Common myeloid progenitor, CD34-positive (primary cell): ENCODE data around the gene SMYD1.

Experiments used
- CTCF ChIA-PET: fragments of 350-600 bp; sonication (Branson Sonifier 250); formaldehyde crosslinking; loops from one replicate; lab custom pipeline; 2021; ENCODE audit warnings: antibody characterized with exemption; lab: Charles Lee
- POLR2A ChIA-PET: fragments of 350-600 bp; sonication (Branson Sonifier 250); formaldehyde crosslinking; loops from one replicate; lab custom pipeline; 2021; ENCODE audit warnings: antibody characterized with exemption; lab: Charles Lee
- DNase-seq, 3 donors: peaks; one replicate each; pipeline versions ENCODE4 v3.0.0 to v3.0.0-alpha.2; 2013
- H3K27ac ChIP-seq, 2 experiments: 1 replicate in 1 of 2; 2 replicates in 1 of 2; pipeline ENCODE4 v1.7.0; 2013; ENCODE audit warnings: inconsistent platforms in 2 of 2, low read length in 2 of 2, mild to moderate bottlenecking in 2 of 2, low read depth in 1 of 2, moderate library complexity in 1 of 2; ENCODE audit not compliant: severe bottlenecking in 2 of 2, insufficient read depth in 1 of 2, poor library complexity in 1 of 2
- H3K27me3 ChIP-seq, 5 experiments: replicated peaks in 2 of 5; 1 replicate in 3 of 5; 2 replicates in 2 of 5; pipeline versions ENCODE4 v1.6.1 to v1.7.0; 2013; ENCODE audit warnings: low read length in 4 of 5, mild to moderate bottlenecking in 2 of 5, moderate library complexity in 2 of 5, inconsistent platforms in 1 of 5; ENCODE audit not compliant: insufficient read depth in 5 of 5, control insufficient read depth in 4 of 5
- H3K36me3 ChIP-seq, 4 experiments: 1 replicate in 2 of 4; 2 replicates in 2 of 4; pipeline versions ENCODE4 v1.6.1 to v1.7.0; 2013; ENCODE audit warnings: low read length in 3 of 4, control low read depth in 1 of 4, mild to moderate bottlenecking in 1 of 4; ENCODE audit not compliant: control insufficient read depth in 4 of 4, insufficient read depth in 4 of 4
- H3K4me1 ChIP-seq, 4 experiments: 1 replicate in 3 of 4; 2 replicates in 1 of 4; pipeline versions ENCODE4 v1.6.1 to v1.7.1; 2013; ENCODE audit warnings: low read length in 3 of 4, mild to moderate bottlenecking in 3 of 4, control low read depth in 1 of 4, inconsistent platforms in 1 of 4, moderate library complexity in 1 of 4; ENCODE audit not compliant: control insufficient read depth in 4 of 4, insufficient read depth in 4 of 4; ENCODE audit errors: control extremely low read depth in 1 of 4
- H3K4me3 ChIP-seq, 7 experiments: 1 replicate in 4 of 7; 2 replicates in 3 of 7; pipeline versions ENCODE4 v1.5.1 to v1.7.0; 2013; ENCODE audit warnings: mild to moderate bottlenecking in 7 of 7, low read length in 6 of 7, moderate library complexity in 6 of 7, inconsistent platforms in 2 of 7, low read depth in 2 of 7, control low read depth in 1 of 7; ENCODE audit not compliant: insufficient read depth in 4 of 7, control insufficient read depth in 1 of 7; ENCODE audit errors: extremely low read depth in 1 of 7
- H3K9me3 ChIP-seq, 5 experiments: 1 replicate in 4 of 5; 2 replicates in 1 of 5; pipeline versions ENCODE4 v1.6.1 to v1.7.1; 2013; ENCODE audit warnings: low read length in 4 of 5, mild to moderate bottlenecking in 2 of 5, inconsistent platforms in 1 of 5, low read depth in 1 of 5, moderate library complexity in 1 of 5; ENCODE audit not compliant: control insufficient read depth in 4 of 5, insufficient read depth in 2 of 5; ENCODE audit errors: control extremely low read depth in 1 of 5
- WGBS: methylation state at CpG from one replicate; pipeline ENCODE4 v1.1.5; 2013; ENCODE audit not compliant: insufficient coverage; 5-methylcytosine and 5-hydroxymethylcytosine counted together

Gene SMYD1

DNA sequence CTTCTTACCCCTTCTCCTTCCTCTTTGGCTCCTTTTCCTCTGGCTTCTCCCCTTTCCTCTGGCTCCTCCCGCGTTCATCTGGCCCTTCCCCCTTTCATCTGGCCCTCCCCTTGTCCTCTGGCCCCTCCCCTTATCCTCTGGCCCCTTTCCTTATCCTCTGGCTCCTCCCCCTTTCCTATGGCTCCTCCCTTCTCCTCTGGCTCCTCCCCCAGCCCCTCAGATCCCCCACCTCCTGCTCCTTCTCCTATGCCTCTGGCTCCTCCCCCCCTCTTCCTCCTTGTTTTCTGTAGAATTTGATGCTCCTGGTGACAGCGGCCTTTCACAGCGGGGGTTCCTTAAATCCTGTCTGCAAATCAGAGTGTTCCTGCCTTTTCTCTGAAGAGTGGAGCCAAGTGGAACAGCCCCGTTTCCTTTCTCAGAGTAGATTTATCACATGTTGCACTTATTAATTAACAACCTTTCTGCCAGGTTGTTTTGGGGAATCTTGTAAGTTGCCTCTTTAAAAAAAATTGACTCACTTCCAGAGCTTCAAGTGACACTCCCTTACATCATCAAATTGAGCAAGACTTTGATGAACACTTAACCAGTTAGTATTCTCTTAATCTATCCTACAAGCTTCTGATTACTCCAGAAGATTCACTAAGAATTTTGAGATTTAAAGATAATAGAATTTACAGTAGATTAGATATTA, 32.3 kb downstream of the SMYD1 start:
- WGBS: 77% methylated on average over 4 of the region's 5 CpGs
- Histone ChIP-seq H3K27me3 (no peaks in the 10 kb centered on the region), H3K36me3 (no peaks in the 10 kb centered on the region), H3K9me3 (no peaks in the 10 kb centered on the region), H3K4me3 (no peak overlapping the region), H3K27ac (no peak overlapping the region), H3K4me1 (no peaks in the 10 kb centered on the region)
- DNase-seq: peak in 1 of 3 donors; percentile 4
- POLR2A ChIA-PET: no interaction called here
- CTCF ChIA-PET: interaction anchor here (1.1 to 1.5 kb wide), 3 partner anchors 8 to 111 kb away, joined by 3 to 4 read pairs (median 4); no protein-coding TSS in a partner anchor

DNA sequence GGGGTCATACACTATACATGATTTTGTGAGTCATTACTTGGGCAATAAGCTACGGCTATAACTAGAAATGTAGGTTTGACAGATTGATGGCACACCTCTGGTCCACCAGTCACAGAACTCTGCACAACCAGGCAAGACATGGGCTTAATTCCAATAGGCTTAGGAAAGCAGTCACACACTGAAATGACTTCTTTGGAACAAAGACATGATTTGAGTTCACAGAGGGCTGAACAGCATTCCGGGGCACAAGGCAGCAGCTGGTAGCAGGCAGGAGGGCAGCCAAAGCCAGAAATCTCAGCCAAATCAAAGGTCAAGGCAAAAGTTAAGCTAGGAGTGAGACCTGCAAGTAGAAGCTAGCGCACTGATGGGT, 32.8 kb downstream of the SMYD1 start:
- WGBS: 97% methylated on average over 2 of the region's 3 CpGs
- ChIA-PET CTCF (interaction anchor here (1.1 to 1.5 kb wide), 3 partner anchors 9 to 110 kb away, joined by 3 to 4 read pairs (median 4); no protein-coding TSS in a partner anchor), POLR2A (no interaction called here)
- no peak for DNase-seq
- H3K4me1 ChIP-seq: no peaks in the 10 kb centered on the region
- H3K4me3 ChIP-seq: no peak overlapping the region
- H3K27ac ChIP-seq: no peak overlapping the region
- no peaks in the 10 kb centered on the region for H3K9me3 ChIP-seq
- H3K36me3 ChIP-seq: no peaks in the 10 kb centered on the region
- no peaks in the 10 kb centered on the region for H3K27me3 ChIP-seq

DNA sequence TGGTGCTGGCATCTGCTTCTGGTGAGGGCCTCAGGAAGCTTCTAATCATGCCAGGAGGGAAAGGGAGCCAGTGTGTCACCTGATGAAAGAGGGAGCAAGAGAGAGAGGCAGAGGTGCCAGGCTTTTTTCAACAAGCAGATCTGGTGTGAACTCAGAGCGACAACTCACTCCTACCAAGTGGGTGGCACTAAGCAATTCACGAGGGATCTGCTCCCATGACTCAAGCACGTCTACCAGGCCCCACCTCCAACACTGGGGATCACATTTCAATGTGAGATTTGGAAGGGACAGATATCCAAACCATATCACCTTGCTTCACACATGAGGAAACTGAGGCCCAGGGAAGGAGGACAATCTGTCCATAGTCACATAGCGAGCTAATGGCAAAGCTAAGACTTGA, 41.2 kb downstream of the SMYD1 start:
- no peak for DNase-seq
- ChIA-PET POLR2A (no interaction called here), CTCF (no interaction called here)
- H3K9me3 ChIP-seq: peaks cover 0 to 2% (median 0%) of the 10 kb centered on the region in 5 experiments
- H3K36me3 ChIP-seq: no peaks in the 10 kb centered on the region
- peaks cover 0 to 2% (median 0%) of the 10 kb centered on the region in 5 experiments for H3K27me3 ChIP-seq
- WGBS: 100% methylated on average over 1 of the region's 4 CpGs
- no peak overlapping the region for H3K4me3 ChIP-seq
- no peaks in the 10 kb centered on the region for H3K4me1 ChIP-seq
- no peak overlapping the region for H3K27ac ChIP-seq

DNA sequence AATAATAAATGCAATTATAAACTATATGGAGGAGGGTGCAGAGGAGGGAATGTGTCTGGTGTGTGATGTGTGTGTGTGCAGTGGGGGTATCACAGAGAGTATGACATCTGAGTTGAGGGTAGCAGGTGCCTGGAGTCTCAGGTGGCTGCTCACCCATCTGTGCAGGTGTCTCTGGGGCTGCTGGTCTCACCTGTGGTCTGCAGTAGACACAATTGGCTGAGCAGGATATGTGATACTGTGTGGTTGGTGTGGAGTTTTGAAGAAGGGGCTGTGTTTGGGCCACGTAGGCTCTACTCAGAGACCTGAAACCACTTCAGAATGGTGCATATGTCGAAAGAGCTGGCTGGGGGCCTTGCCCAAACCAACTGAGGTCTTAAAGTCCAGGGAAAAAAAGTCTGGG, 43.2 kb downstream of the SMYD1 start:
- POLR2A ChIA-PET: no interaction called here
- no peak overlapping the region for H3K4me3 ChIP-seq
- H3K27ac ChIP-seq: no peak overlapping the region
- H3K36me3 ChIP-seq: no peaks in the 10 kb centered on the region
- CTCF ChIA-PET: no interaction called here
- 86% methylated on average over 1 of the region's 2 CpGs for WGBS
- H3K9me3 ChIP-seq: peaks cover 0 to 2% (median 0%) of the 10 kb centered on the region in 5 experiments
- H3K4me1 ChIP-seq: no peaks in the 10 kb centered on the region
- DNase-seq: no peak
- H3K27me3 ChIP-seq: peaks cover 0 to 5% (median 0%) of the 10 kb centered on the region in 5 experiments

DNA sequence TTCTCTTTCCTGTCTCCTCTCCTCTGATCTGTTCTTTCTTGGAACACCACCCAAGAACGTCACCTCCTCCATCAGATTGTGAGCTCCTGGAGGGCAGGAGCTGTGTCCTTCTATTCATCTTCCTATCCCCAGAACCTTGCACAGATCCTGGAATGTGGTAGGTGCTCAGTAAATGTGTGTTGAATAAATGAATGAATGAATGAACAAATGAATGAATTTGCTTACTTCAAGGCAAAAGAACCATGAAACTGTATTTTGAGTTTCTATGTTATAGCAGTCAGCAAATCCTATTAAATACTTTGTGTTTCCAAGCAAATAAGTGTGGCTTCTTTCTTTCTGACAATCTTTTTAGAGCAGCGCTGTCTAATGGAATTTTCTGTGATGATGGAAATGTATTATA, 45.4 kb downstream of the SMYD1 start:
- no peaks in the 10 kb centered on the region for H3K4me1 ChIP-seq
- DNase-seq: no peak
- H3K27ac ChIP-seq: no peak overlapping the region
- no peaks in the 10 kb centered on the region for H3K9me3 ChIP-seq
- peaks cover 0 to 6% (median 0%) of the 10 kb centered on the region in 5 experiments for H3K27me3 ChIP-seq
- ChIA-PET POLR2A (no interaction called here), CTCF (no interaction called here)
- no peak overlapping the region for H3K4me3 ChIP-seq
- no CpG with 5 or more reads among the region's 2 CpGs for WGBS
- H3K36me3 ChIP-seq: no peaks in the 10 kb centered on the region

DNA sequence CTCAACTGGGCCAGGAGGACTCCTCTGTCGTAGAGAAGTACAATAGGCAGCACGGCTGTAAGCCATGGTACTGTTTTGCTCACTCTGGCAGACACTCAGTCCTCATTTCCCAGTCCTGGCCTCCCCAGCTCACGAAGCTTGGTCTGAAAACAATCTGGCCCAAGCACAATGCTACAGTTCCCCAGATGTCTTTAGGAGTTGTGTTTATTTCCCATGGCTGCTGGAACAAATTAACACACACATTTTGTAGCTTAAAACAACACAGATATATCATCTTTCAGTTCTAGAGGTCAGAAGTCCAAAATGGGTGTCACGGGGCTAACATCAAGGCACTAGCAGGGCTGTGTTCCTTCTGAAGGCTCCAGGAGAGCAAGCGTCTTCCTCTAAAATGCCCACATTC, 47.3 kb downstream of the SMYD1 start:
- Histone ChIP-seq H3K27me3 (peaks cover 0 to 10% (median 0%) of the 10 kb centered on the region in 5 experiments), H3K4me1 (no peaks in the 10 kb centered on the region), H3K9me3 (no peaks in the 10 kb centered on the region), H3K4me3 (no peak overlapping the region), H3K36me3 (no peaks in the 10 kb centered on the region), H3K27ac (no peak overlapping the region)
- 92% methylated on average over 4 of the region's 5 CpGs for WGBS
- ChIA-PET POLR2A (no interaction called here), CTCF (interaction anchor here (1.0 kb wide), 1 partner anchor 55 kb away, joined by 3 read pairs; no protein-coding TSS in a partner anchor)
- no peak for DNase-seq

DNA sequence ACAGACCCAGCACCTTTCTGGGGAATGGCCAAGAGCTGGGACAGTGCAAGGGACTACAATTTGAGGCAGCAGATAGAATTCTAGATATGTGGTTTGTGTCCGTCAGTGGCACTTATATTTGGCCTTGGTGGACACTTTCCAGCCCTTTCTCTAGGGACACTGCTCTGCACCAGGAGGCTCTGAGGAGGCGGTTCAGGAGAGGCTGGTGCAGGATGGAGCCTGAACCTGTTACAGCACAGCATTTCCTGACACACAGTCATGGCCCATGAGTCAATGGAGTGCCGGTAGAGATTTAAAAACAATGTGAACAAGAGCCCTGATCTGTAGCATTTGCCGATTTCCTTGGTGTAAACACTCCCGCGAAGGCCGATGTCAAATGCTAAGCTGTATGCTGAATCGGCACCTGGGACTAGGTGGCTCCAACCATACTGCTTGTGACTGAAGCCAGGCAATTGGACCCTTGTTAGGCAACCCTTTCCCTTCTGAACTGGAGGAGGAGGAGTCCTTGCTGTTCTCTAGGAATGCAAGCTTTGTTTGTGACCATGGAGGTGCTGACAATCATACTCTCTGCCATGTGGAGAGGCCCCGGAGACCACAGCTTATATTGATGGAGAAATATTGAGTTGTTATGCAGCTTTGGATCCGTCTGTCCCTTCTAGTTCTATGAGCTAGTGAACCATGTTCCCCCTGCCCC, 48.3 kb downstream of the SMYD1 start:
- WGBS: 97% methylated on average over 8 of the region's 10 CpGs
- Histone ChIP-seq H3K9me3 (no peaks in the 10 kb centered on the region), H3K4me1 (no peaks in the 10 kb centered on the region), H3K27ac (no peak overlapping the region), H3K4me3 (no peak overlapping the region), H3K36me3 (no peaks in the 10 kb centered on the region), H3K27me3 (peaks cover 0 to 10% (median 0%) of the 10 kb centered on the region in 5 experiments)
- DNase-seq: no peak
- ChIA-PET POLR2A (no interaction called here), CTCF (interaction anchor here (0.5 kb wide), 1 partner anchor 52 kb away, joined by 3 read pairs; no protein-coding TSS in a partner anchor)
